Esophagus muscularis mucosa (tissue), 3 donors: ENCODE results near the gene DNAH14.

Source experiments
- POLR2A ChIP-seq: fragments of 450-650 bp; IDR thresholded peaks from one replicate; pipeline ENCODE4 v1.6.1; 2017; ENCODE audit warnings: antibody characterized with exemption, moderate library complexity, mild to moderate bottlenecking, low read depth
- TF ChIP-seq, protein P1 (sequence below), 3 experiments: fragments of 200-600 bp in 2 of 3; fragments of 450-650 bp in 1 of 3; sonication (generic) in 2 of 3; IDR thresholded peaks; one replicate each; pipeline ENCODE4 v1.5.1; 2017 to 2019; ENCODE audit warnings: antibody characterized with exemption in 3 of 3, mild to moderate bottlenecking in 2 of 3, moderate library complexity in 1 of 3

GRCh38 chr1:225280563-225280962 is 351.1 kb downstream of the DNAH14 start:
- TF ChIP-seq, protein P1, sequence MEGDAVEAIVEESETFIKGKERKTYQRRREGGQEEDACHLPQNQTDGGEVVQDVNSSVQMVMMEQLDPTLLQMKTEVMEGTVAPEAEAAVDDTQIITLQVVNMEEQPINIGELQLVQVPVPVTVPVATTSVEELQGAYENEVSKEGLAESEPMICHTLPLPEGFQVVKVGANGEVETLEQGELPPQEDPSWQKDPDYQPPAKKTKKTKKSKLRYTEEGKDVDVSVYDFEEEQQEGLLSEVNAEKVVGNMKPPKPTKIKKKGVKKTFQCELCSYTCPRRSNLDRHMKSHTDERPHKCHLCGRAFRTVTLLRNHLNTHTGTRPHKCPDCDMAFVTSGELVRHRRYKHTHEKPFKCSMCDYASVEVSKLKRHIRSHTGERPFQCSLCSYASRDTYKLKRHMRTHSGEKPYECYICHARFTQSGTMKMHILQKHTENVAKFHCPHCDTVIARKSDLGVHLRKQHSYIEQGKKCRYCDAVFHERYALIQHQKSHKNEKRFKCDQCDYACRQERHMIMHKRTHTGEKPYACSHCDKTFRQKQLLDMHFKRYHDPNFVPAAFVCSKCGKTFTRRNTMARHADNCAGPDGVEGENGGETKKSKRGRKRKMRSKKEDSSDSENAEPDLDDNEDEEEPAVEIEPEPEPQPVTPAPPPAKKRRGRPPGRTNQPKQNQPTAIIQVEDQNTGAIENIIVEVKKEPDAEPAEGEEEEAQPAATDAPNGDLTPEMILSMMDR (IDR thresholded peaks at IDR 0.05): no peak
- no peak for TF ChIP-seq POLR2A
